HuH-7 (cell line): ENCODE results near the gene DPH5.
"Not testable (repeated sequence)": the region's sequence is repeated elsewhere in the genome, so short reads cannot be mapped to it uniquely, and the experiment has no call there.

Source experiments
- DNase-seq: peaks from one replicate; pipeline ENCODE4 v3.0.0; 2011; ENCODE audit warnings: low spot score

DPH5 gene

GRCh38 chr1:100982793-100983192, 42.8 kb downstream of the DPH5 start:
- no peak for DNase-seq

DNA sequence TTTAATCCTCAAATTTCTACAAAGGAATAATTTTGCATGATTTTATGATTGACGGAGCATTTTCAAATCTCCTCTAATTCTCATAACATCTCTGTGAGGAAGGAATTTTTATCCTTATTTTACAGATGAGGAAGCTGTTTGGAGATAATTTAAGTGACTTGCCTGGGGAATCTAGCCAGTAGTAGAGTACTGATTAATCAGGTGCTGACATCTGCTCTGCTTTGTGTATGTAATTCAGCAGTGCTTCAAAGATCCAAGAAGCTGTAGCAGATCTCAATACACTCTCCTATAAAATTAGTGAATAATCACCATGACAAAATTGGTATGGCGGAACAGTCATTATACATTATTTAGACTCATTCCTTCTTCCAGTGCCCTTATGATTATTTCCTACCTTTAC, 46.0 kb downstream of the DPH5 start:
- no peak for DNase-seq

DNA sequence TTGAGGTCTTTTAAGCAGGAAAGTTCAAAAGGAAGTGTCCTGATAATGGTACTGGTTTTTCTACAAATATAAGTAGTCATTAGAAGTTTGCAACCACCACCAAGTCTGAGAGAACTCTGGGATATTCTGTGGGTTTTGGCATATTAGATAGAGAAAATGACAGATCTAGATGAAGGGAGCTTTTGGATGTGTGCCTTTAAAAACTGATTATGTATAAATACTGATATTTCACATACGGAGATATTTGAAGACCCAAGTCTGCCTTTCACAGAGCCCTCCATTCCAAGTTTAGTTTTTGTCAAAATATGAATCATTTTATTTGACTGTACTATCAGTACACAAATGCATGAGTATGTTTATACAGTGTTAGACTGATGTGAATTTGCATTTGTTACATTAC, 48.6 kb downstream of the DPH5 start:
- DNase-seq, result no peak

GRCh38 chr1:100972185-100972584, 53.4 kb downstream of the DPH5 start:
- no peak for DNase-seq

DNA sequence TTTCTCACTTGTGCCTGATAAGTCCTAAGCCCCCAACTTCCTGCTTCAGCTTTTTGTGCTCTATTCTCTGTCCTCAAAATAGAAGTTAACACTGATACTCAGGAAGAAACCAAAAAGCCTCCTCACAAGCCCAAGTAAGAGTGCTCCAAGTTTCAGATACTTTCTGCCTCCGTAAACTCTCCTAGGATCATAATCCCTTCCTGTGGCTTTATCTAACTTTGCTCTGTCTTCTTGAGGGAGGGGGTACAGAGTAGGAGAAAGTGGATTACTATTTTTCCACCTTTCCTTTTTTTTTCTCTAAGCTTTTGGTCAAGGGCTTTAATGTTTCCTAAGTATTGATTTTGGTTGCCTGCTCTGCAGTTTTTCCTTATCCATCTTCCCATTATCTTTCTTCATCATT, 54.6 kb downstream of the DPH5 start:
- no peak for DNase-seq

- DNase-seq, result no peak
Measured at GRCh38 chr1:100969327-100969726, 56.3 kb downstream of the DPH5 start.

GRCh38 chr1:100968621-100969020, 57.0 kb downstream of the DPH5 start:
- DNase-seq, result no peak

DNA sequence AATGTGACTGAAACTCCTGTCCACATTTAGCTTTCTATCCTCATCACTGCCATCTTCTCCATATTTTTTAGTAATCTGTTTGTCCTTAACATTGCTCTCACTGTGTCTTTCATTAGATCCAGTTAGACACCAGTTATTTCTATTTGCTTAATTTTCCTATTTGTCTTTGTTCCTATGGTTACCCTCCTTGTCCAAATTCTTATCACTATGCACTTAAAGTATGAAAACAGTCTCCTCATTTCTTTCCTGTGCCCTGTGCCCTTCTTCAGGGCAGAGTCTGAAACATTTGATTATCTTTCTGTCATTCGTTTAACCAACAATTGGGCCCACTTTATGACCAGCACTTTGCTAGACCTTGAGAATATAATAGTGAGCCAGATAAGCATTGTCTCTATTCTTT, 65.5 kb downstream of the DPH5 start:
- DNase-seq, result no peak

DNA sequence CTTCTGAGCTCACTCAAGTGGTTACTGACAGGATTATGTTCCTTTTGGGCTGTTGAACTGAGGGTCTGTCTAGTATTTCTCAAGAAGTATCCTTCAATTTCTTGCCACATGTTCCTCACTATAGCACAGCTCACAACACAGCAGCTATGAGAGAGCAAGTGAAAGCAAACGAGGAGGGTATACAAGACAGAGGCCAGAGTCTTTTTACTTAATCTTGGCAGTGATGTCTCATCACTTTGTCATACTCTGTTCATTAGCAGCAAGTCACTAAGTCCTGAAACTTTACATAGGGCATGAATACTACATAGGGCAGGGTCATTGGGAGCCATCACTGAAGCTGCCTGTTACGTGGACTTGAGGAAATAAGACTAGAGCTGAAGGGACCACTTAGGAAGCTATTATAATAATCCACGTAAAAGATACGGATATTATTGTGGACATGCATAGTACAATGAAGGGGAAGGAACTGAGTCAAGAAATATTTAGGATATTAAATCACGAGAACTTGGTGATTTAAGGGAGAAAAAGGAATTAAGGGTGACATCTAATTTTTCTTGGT, 66.0 kb downstream of the DPH5 start:
- DNase-seq, result no peak

DNA sequence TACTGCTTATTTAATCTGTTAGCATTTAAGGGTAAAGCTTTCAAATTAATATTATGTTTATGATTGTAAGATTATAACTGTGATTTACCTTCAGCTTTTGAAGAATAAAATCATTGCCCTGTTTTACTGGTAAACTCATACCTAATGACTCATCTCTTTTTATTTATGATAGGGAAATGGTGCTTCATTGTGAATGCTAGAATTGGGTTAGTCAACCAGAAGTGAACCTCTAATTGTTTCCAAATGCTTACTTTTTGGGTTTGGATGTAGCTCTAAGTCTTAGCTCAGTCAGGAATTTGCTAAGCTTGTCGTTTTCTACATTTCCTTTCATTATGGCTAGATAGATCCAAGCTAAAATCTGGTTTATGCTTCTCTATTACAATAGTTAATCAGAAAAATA, 70.3 kb downstream of the DPH5 start:
- no peak for DNase-seq

- no peak for DNase-seq
Measured at GRCh38 chr1:100953960-100954730, 71.4 kb downstream of the DPH5 start.

DNA sequence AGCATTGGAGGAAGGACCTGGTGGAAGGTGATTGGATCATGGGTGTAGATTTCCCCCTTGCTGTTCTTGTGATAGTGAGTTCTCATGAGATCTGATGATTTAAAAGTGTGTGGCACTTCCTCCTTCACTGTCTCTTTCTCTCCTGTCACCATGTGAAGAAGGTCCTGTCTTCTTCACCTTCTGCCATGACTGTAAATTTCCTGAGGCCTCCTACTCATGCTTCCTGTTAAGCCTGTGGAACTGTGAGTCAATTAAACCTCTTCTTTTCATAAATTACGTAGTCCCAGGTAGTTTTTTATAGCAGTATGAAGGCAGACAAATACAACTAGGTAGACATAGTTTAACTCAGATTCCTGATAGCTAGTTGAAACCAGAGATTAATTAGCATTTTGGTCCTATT, 72.6 kb downstream of the DPH5 start:
- not testable (repeated sequence) for DNase-seq

DNA sequence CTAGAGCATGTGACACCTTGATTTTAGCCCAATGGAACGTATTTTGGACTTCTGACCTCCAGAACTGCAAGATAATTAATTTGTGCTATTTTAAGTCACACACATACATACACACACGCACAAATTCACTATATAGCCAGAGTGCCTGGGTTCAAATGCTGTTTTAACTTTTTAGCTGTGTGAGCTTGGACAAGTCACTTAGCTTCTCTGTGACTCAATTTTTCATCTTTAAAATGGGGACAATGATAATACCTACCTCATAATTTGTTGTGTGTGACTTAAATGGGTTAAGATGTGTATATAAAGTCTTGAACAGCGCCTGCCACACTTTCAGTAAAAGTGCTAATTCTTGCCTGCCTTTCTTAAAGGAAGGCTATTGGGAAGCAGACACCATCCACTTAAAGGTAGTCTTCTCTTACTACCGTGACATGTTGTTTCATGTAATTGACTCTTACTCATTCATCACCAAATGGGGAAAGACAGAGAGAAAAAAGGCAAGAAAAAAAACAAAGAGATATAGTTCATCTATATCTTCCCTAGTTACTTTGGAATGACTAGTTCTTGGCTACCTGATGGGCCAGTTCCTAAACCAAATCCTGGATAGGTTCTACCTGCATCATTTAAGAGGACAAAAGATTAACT, 73.4 kb downstream of the DPH5 start:
- DNase-seq, result no peak

DNA sequence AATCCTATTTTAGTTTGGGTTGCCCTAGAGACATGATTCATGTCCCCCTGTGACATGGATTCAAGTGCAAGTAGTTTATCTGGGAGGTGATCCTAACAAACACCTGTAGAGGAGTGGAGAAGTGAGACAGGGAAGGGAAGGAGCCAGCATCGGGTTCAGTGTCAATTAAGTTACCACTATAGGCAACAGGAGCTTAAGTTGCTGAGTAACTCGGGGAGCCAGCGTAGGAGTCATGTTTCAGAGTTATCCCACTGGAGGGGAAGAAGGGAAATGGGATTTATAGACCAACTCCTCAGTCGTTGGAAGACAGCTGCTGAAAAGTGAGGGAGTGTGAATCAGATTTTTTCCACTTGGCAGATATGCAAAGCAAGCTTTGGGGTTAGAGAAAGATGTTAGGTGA, 74.8 kb downstream of the DPH5 start:
- DNase-seq, result no peak

- DNase-seq, result no peak
Measured at GRCh38 chr1:100950337-100950736, 75.2 kb downstream of the DPH5 start.

- DNase-seq, result peak; percentile 23
Measured at GRCh38 chr1:100949515-100950158, 75.9 kb downstream of the DPH5 start.

DNA sequence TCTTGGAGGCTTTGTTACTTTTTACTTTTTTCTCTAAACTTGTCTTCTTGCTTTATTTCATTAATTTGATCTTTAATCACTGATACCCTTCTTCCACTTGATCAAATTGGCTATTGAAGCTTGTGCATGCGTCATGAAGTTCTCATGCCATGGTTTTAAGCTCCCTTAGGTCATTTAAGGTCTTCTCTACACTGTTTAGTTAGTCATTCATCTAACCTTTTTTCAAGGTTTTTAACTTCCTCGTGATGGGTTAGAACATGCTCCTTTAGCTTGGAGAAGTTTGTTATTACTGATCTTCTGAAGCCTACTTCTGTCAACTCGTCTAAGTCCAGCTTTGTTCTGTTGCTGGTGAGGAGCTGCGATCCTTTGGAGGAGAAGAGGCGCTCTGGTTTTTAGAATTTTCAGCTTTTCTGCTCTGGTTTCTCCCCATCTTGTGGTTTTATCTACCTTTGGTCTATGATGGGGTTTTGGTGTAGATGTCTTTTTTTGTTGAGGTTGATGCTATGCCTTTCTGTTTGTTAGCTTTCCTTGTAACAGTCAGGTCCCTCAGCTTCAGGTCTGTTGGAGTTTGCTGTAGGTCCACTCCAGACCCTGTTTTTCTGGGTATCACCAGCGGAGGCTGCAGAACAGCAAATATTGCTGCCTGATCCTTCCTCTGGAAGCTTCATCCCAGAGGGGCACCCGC, 76.7 kb downstream of the DPH5 start:
- not testable (repeated sequence) for DNase-seq

DNA sequence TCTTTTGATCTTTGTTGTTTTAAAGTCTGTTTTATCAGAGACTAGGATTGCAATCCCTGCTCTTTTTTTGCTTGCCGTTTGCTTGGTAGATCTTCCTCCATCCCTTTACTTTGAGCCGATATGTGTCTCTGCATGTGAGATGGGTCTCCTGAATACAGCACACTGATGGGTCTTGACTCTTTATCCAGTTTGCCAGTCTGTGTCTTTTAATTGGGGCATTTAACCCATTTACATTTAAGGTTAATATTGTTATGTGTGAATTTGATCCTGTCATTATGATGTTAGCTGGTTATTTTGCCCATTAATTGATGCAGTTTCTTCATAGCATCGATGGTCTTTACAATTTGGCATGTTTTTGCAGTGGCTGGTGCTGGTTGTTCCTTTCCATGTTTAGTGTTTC, 77.8 kb downstream of the DPH5 start:
- not testable (repeated sequence) for DNase-seq

- not testable (repeated sequence) for DNase-seq
Measured at GRCh38 chr1:100946064-100946463, 79.5 kb downstream of the DPH5 start.

GRCh38 chr1:100943533-100943932, 82.1 kb downstream of the DPH5 start:
- no peak for DNase-seq

GRCh38 chr1:100942304-100943046, 83.1 kb downstream of the DPH5 start:
- DNase-seq, result no peak
